HUES64 (cell line): ENCODE results near the gene ANKRA2.
"Not testable (repeated sequence)": the region's sequence is repeated elsewhere in the genome, so short reads cannot be mapped to it uniquely, and the experiment has no call there.

Experiments
- H3K27ac ChIP-seq: 2 replicates; pipeline ENCODE4 v1.7.0; 2013; ENCODE audit warnings: low read depth, low read length, inconsistent platforms
- H3K27me3 ChIP-seq: 2 replicates; pipeline ENCODE4 v1.6.1; 2013; ENCODE audit warnings: mild to moderate bottlenecking, low read length; ENCODE audit not compliant: insufficient read depth
- H3K36me3 ChIP-seq: 2 replicates; pipeline ENCODE4 v1.6.1; 2013; ENCODE audit warnings: mild to moderate bottlenecking, low read length; ENCODE audit not compliant: insufficient read depth
- H3K4me1 ChIP-seq: 2 replicates; pipeline ENCODE4 v1.6.1; 2013; ENCODE audit warnings: mild to moderate bottlenecking, low read length, moderate library complexity; ENCODE audit not compliant: insufficient read depth
- H3K4me3 ChIP-seq: 2 replicates; pipeline ENCODE4 v1.5.1; 2013; ENCODE audit warnings: mild to moderate bottlenecking, low read length, moderate library complexity
- H3K9ac ChIP-seq: 2 replicates; pipeline ENCODE4 v1.6.1; 2013; ENCODE audit warnings: mild to moderate bottlenecking, low read depth, low read length
- H3K9me3 ChIP-seq: 2 replicates; pipeline ENCODE4 v1.6.1; 2013; ENCODE audit warnings: low read depth, low read length; ENCODE audit not compliant: insufficient read depth
- WGBS: fragments of 150-250, 120-280 bp; methylation state at CpG from one replicate; pipeline ENCODE4 v1.1.7; 2013; ENCODE audit warnings: missing lambda C conversion rate; 5-methylcytosine and 5-hydroxymethylcytosine counted together

Gene ANKRA2

DNA sequence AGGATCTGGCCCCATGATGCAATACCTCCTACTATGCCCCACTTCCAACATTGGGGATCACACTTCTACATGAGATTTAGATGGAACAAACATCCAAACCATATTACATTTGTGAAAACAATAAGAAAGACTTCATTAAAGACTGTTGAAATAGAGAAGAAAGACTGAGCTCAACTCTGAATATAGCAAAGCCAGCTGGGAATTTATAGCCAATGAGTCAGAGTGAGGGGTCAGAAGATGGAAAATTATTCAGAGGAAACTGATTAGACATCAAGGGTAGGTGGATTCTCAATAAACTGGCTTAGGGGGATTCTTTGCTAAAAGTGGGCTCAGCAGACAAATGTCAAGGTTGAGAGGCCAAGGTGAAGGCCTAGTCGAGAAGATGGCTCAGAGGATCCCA, 41.6 kb downstream of the ANKRA2 start:
- peaks cover 9% of the 10 kb centered on the region for H3K4me1 ChIP-seq
- no peak overlapping the region for H3K9ac ChIP-seq
- H3K27ac ChIP-seq: no peak overlapping the region
- H3K4me3 ChIP-seq: no peak overlapping the region
- H3K36me3 ChIP-seq: no peaks in the 10 kb centered on the region
- H3K9me3 ChIP-seq: no peaks in the 10 kb centered on the region
- 91% methylated on average over 1 of the region's 1 CpG for WGBS
- H3K27me3 ChIP-seq: no peaks in the 10 kb centered on the region

DNA sequence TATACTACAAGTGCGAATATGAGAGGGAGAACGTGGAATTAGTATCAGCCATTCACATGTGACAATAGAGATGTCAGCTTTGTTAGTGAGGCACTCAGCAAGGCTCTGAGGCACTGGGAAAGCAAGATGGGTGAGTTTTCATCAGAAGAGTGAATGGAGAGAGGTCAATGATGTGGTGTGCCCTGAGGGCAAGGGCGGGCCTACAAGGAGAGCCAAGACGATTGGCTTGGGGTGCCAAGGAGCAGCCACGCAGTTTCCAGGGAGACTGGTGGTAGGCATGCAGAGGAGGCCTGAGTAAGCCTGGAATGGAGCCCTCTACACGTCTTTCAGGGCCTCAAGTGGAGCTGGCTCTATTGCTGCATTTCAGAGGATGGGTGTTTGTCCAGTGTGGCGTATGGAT, 42.5 kb downstream of the ANKRA2 start:
- H3K36me3 ChIP-seq: no peaks in the 10 kb centered on the region
- H3K4me1 ChIP-seq: no peaks in the 10 kb centered on the region; the same call in 1 of the 2 replicates
- no peaks in the 10 kb centered on the region for H3K9me3 ChIP-seq
- no peaks in the 10 kb centered on the region for H3K27me3 ChIP-seq
- no peak overlapping the region for H3K27ac ChIP-seq
- no peak overlapping the region for H3K4me3 ChIP-seq
- 94% methylated on average over 7 of the region's 7 CpGs for WGBS
- no peak overlapping the region for H3K9ac ChIP-seq

DNA sequence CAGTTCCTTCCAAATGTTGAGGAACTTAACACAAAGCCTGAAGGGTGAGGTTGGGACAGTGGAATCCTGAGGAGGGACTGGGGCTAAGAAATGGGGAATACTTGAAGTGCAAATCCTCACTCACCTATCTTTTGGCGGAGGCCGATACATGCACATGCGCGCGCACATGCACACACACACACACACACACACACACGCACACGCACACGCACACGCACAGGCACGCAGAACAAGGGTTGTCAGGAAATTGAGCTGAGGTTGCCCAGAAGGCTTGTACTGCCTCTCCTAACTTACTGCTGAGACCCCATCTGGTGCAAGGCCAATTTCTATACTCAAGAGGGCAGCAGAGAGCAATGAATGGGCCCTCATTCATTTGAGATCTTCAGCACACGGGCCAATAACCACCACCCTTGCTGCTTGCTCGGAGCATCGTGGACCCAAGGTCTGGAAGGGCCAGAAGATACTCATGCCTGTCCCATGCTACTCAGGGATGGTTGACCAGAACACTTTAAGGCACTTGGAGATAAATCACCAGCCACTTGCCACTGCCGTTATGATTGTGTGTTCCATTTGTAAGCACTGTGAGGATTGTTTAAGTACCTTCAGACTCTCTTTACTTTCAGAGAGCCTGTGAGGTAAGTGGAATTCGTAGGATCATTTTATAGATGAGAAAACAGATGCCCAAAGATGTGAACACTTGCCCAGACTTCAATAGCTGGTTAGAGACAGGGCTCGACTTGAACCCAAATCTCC, 45.7 kb downstream of the ANKRA2 start:
- Histone ChIP-seq H3K4me3 (no peak overlapping the region), H3K4me1 (0 out of 2 replicates have a peak, but pooled peaks cover 4% of the 10 kb centered on the region)
- WGBS: 29% methylated on average over 16 of the region's 16 CpGs

DNA sequence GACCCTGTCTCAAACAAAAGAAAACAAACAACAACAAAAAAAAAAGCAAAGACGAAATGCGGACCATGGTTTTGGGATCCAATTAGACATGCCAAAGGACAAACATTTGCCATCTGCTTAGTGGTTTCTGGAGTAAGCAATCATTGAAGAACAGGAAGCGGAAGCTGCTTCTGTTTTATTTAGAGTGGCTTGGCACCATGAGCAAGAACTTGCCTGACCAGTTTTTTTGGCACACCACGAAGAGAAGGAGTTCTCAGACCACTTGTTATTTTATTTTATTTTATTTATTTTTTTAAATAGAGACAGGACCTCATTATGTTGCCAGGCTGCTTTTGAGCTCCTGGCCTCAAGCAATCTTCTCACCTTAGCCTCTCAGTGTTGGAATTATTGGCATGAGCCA, 50.2 kb downstream of the ANKRA2 start:
- no peak overlapping the region for H3K27ac ChIP-seq

More for the DNA sequence above, 45.7 kb downstream of the ANKRA2 start:
- no peaks in the 10 kb centered on the region for H3K27me3 ChIP-seq
- H3K9ac ChIP-seq: no peak overlapping the region
- no peaks in the 10 kb centered on the region for H3K36me3 ChIP-seq
- no peak overlapping the region for H3K27ac ChIP-seq
- no peaks in the 10 kb centered on the region for H3K9me3 ChIP-seq

DNA sequence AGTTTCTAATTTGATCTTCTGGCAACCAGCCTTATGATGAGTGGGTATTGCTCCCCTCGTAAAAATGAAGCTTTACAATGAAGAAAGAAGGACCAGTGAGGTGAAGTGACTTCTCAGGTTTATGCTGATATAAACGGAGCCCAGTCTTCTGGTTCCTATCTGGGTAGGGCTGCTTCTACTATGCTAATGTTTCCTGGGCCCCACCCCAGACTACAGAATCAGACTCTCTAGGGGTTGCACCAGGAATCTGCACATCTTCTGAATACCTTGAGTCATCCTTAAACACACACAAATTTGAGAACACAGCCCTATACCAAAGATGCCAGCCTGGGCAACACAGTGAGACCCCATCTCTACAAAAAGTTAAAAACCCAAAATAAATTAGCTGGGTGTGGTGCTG, 51.0 kb downstream of the ANKRA2 start:
- H3K9ac ChIP-seq: no peak overlapping the region
- no peaks in the 10 kb centered on the region for H3K9me3 ChIP-seq
- no peak overlapping the region for H3K4me3 ChIP-seq
- no peaks in the 10 kb centered on the region for H3K36me3 ChIP-seq
- no peaks in the 10 kb centered on the region for H3K27me3 ChIP-seq
- 0 out of 2 replicates have a peak, but pooled peaks cover 4% of the 10 kb centered on the region for H3K4me1 ChIP-seq
- no peak overlapping the region for H3K27ac ChIP-seq
- WGBS: 79% methylated on average over 2 of the region's 2 CpGs

More for the DNA sequence above, 50.2 kb downstream of the ANKRA2 start:
- Histone ChIP-seq H3K4me1 (0 out of 2 replicates have a peak, but pooled peaks cover 4% of the 10 kb centered on the region), H3K4me3 (no peak overlapping the region), H3K27me3 (no peaks in the 10 kb centered on the region), H3K9ac (no peak overlapping the region), H3K36me3 (no peaks in the 10 kb centered on the region), H3K9me3 (no peaks in the 10 kb centered on the region)
- WGBS: 95% methylated on average over 3 of the region's 4 CpGs

DNA sequence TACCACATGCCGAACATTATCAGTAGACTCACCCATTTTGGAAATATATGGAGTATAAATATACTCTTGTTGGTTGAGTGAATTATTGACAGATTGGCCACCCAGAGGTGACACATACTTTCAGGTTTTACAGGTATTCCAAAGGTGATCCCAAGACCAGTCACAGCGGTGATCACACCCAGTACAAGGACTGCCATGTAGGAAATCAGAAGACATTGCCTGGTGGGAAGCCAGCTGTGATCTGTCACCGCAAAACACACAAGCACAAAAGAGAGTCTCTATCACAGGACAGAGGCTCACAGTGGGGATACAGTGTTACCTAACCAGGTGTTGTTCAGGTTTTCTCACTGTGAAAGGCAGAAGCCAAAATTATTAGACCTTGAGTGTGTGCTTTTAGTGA, 51.4 kb downstream of the ANKRA2 start:
- H3K27ac ChIP-seq: no peak overlapping the region
- H3K36me3 ChIP-seq: no peaks in the 10 kb centered on the region
- no peaks in the 10 kb centered on the region for H3K9me3 ChIP-seq
- H3K9ac ChIP-seq: no peak overlapping the region
- H3K4me1 ChIP-seq: 0 out of 2 replicates have a peak, but pooled peaks cover 4% of the 10 kb centered on the region
- H3K4me3 ChIP-seq: no peak overlapping the region
- WGBS: 95% methylated on average over 3 of the region's 3 CpGs
- no peaks in the 10 kb centered on the region for H3K27me3 ChIP-seq

DNA sequence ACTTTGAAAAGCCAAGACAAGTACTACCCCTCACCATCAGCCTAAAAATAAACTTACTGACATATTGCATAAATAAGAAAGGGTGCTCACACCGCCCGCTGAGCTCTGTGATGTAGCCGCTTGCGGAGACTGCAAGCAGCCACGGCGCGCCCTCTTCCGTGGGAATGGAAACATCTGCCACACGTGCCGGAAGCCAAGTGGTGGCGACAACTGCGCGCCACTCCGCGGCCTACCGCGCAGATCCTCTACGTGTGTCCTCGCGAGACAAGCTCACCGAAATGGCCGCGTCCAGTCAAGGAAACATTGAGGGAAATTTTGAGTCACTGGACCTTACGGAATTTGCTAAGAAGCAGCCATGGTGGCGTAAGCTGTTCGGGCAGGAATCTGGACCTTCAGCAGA, 56.9 kb downstream of the ANKRA2 start:
- H3K9me3 ChIP-seq, H3K27ac ChIP-seq, H3K27me3 ChIP-seq, H3K9ac ChIP-seq, H3K4me1 ChIP-seq, H3K4me3 ChIP-seq: not testable (repeated sequence)
- H3K36me3 ChIP-seq: peaks cover 34% of the 10 kb centered on the region
- WGBS: 96% methylated on average over 26 of the region's 26 CpGs

DNA sequence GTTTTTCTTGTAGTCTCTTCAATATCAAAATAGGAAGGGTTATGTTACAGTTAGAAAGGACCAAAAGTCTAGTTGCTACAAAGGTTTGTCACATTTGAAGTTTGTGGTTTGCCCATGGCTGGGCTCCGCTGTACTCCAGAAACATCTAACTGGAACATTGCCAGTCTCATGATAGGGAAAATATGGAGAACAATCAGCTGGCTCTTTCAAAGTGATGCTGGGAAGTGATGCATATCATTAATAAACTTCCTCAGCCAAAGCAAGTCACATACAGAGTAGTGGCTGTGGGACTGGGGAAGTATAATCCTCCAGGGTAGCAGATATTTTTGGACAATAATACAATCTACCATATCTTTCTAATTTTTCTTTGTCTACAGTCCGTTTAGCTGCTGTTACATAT, 58.4 kb downstream of the ANKRA2 start:
- Histone ChIP-seq H3K9ac (no peak overlapping the region), H3K36me3 (peaks cover 48% of the 10 kb centered on the region), H3K9me3 (no peaks in the 10 kb centered on the region), H3K27ac (no peak overlapping the region), H3K4me1 (peaks cover 9% of the 10 kb centered on the region; the same call in 1 of the 2 replicates), H3K27me3 (no peaks in the 10 kb centered on the region), H3K4me3 (no peak overlapping the region)
- 89% methylated on average over 2 of the region's 2 CpGs for WGBS

DNA sequence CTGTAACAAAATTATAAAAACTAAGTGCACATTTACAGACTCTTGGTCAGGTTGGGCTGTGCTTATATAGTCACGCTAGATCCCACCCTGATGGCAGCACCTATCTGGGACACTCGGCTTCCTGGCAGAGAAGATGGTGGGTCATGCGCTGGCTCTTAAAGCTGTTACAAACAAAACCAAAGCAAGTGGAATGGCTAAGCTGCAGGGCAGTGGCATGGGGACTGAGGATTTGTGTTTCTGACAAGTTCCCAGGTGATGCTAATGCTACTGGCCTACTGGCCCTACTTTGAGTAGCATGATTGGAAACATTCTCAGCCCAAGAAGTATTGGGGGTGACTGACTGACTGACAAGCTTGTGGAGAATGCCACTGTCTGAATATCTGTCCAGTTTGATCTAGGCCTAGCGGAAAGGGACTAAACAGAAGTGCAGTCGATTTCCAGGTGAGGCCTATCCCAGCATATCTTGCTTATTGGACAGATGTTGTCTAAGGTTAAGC, 58.9 kb downstream of the ANKRA2 start:
- H3K27ac ChIP-seq: no peak overlapping the region; the same call in 1 of the 2 replicates
- peaks cover 9% of the 10 kb centered on the region; the same call in 1 of the 2 replicates for H3K4me1 ChIP-seq
- 93% methylated on average over 5 of the region's 5 CpGs for WGBS
- no peaks in the 10 kb centered on the region for H3K9me3 ChIP-seq
- peaks cover 54% of the 10 kb centered on the region for H3K36me3 ChIP-seq
- H3K4me3 ChIP-seq: no peak overlapping the region
- H3K9ac ChIP-seq: no peak overlapping the region
- no peaks in the 10 kb centered on the region for H3K27me3 ChIP-seq
